ENCODE data around the gene FNDC3A.
"Not testable (repeated sequence)": the region's sequence is repeated elsewhere in the genome, so short reads cannot be mapped to it uniquely, and the experiment has no call there.

FNDC3A gene

DNA sequence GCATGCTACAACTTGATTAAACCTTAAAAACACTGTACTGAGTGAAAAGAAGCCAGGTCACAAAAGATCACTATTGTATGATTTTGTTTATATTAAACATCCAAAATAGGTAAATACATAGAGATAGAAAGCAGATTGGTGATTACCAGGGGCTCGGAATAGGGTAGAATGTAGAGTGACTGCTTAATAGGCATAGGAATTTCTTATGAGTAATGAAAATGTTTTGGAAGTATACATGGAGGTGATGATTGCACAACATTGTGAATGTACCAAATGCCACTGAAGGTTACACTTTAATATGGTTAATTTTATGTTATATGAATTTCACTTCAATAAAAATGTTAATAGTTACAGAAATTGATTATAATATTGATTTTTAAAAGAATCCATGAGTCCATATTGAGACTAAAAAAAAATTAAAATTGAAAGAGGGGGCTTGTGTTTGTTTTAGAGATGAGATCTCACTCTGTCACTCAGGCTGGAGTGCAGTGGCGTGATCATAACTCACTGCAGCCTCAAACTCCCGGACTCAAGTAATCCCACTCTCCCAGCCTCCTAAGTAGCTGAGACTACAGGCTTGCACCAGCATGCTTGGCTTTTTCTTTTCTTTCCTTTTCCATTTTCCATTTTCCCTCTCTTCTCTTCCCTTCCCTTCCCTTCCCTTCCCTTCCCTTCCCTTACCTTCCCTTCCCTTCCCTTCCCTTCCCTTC, 85.1 kb downstream of the FNDC3A start:
- Histone ChIP-seq H3K4me1 (ENCODE audit: control insufficient read depth, insufficient read depth, low read length) (no peaks in the 10 kb centered on the region), H3K27me3 (ENCODE audit: control insufficient read depth in 1 of 2, insufficient read depth in 2 of 2, low read length in 2 of 2) (no peaks in the 10 kb centered on the region), H3K9me3 (ENCODE audit: control insufficient read depth in 2 of 2, low read length in 2 of 2) (no peaks in the 10 kb centered on the region), H3K9ac (ENCODE audit: low read length in 2 of 2) (no peak overlapping the region), H3K36me3 (ENCODE audit: control insufficient read depth in 2 of 2, insufficient read depth in 2 of 2, low read length in 2 of 2) (no peaks in the 10 kb centered on the region), H3K27ac (ENCODE audit: low read length) (no peak overlapping the region), H3K4me3 (ENCODE audit: low read length in 2 of 2) (no peak overlapping the region)

DNA sequence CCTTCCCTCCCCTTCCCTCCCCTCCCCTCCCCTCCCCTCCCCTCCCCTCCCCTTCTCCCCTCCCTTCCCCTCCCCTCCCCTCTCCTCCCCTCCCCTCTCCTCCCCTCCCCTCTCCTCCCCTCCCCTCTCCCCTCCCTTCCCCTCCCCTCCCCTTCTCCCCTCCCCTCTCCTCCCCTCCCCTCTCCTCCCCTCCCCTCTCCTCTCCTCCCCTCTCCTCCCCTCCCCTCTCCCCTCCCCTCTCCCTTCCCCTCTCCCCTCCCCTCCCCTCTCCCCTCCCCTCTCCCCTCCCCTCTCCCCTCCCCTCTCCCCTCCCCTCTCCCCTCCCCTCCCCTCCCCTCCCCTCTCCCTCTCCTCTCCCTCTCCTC, 85.7 kb downstream of the FNDC3A start:
- not testable (repeated sequence) for H3K27ac ChIP-seq (ENCODE audit: low read length); H3K4me3 ChIP-seq (ENCODE audit: low read length in 2 of 2); H3K9ac ChIP-seq (ENCODE audit: low read length in 2 of 2); H3K4me1 ChIP-seq (ENCODE audit: control insufficient read depth, insufficient read depth, low read length); H3K27me3 ChIP-seq (ENCODE audit: control insufficient read depth in 1 of 2, insufficient read depth in 2 of 2, low read length in 2 of 2); H3K9me3 ChIP-seq (ENCODE audit: control insufficient read depth in 2 of 2, low read length in 2 of 2); H3K36me3 ChIP-seq (ENCODE audit: control insufficient read depth in 2 of 2, insufficient read depth in 2 of 2, low read length in 2 of 2)

DNA sequence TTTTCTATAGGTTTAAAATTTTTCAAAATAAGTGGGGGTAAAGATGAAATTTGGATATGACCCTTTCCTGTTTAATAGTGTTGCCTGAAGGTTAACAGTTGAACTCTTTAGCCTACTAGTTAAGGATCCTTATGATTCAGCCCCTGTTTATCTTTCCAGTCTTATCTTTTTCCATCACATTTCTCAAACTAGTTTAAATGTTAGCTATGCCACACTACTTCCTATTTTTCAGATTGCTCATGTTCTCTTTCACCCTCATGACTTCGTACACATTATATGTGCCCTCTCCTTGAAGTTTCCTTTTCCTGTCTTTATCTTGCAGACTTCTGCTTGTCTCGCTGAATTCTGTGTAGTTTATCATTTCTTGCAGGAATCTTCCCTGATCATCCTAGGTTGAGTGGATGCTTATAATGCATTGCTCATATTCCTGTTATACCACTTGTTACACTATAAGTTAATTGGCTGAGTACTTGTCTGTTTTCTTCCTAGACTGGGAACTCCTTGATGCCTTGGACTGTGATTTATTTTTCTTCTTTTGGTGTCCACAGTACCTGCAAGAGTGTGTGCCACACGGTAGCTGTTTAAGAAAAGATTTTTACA, 86.7 kb downstream of the FNDC3A start:
- Histone ChIP-seq H3K4me3 (ENCODE audit: low read length in 2 of 2) (no peak overlapping the region), H3K9ac (ENCODE audit: low read length in 2 of 2) (no peak overlapping the region), H3K36me3 (ENCODE audit: control insufficient read depth in 2 of 2, insufficient read depth in 2 of 2, low read length in 2 of 2) (no peaks in the 10 kb centered on the region)

DNA sequence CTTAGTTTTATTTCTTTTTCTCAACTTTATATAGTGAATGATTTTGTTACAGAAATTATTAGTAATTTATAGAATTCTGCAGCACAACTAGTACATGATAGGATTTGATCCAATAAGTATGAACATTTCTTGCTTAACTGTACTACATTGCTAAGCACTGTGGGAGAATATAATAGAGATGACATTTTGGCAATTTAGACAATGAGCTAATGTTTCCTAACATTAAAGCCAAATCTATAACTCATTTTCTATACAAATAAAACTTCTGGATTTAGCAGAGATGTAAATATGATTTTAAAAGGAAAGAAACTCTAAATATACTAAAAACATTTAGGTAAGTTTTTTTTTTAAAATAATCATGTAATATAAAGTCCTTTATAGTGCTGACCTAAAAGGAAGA, 87.3 kb downstream of the FNDC3A start:
- Histone ChIP-seq H3K36me3 (ENCODE audit: control insufficient read depth in 2 of 2, insufficient read depth in 2 of 2, low read length in 2 of 2) (no peaks in the 10 kb centered on the region), H3K9ac (ENCODE audit: low read length in 2 of 2) (no peak overlapping the region), H3K27ac (ENCODE audit: low read length) (no peak overlapping the region), H3K4me1 (ENCODE audit: control insufficient read depth, insufficient read depth, low read length) (no peaks in the 10 kb centered on the region), H3K27me3 (ENCODE audit: control insufficient read depth in 1 of 2, insufficient read depth in 2 of 2, low read length in 2 of 2) (no peaks in the 10 kb centered on the region), H3K4me3 (ENCODE audit: low read length in 2 of 2) (no peak overlapping the region), H3K9me3 (ENCODE audit: control insufficient read depth in 2 of 2, low read length in 2 of 2) (no peaks in the 10 kb centered on the region)

More for the DNA sequence above, 86.7 kb downstream of the FNDC3A start:
- Histone ChIP-seq H3K27ac (ENCODE audit: low read length) (no peak overlapping the region), H3K4me1 (ENCODE audit: control insufficient read depth, insufficient read depth, low read length) (no peaks in the 10 kb centered on the region), H3K27me3 (ENCODE audit: control insufficient read depth in 1 of 2, insufficient read depth in 2 of 2, low read length in 2 of 2) (no peaks in the 10 kb centered on the region), H3K9me3 (ENCODE audit: control insufficient read depth in 2 of 2, low read length in 2 of 2) (no peaks in the 10 kb centered on the region)

DNA sequence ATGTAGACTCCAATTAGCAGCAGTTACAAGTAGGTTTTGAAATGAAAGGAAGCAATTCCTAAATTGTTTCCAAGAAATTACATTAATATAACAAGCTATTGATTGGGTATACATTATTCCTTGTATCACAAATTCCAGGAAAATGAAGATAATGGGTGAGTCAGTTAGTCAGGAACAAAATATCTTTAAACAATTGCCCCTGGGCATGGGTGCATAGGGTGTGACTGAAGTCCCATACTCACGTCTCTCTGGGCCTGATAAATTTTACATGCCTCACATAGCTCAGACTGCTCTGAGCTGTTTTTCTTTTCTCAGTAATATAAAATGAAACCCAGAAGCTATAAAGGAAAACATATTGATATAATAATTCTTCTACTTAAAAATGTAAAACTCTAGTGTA, 87.8 kb downstream of the FNDC3A start:
- no peaks in the 10 kb centered on the region for H3K9me3 ChIP-seq (ENCODE audit: control insufficient read depth in 2 of 2, low read length in 2 of 2)
- H3K4me3 ChIP-seq (ENCODE audit: low read length in 2 of 2): no peak overlapping the region
- no peaks in the 10 kb centered on the region for H3K4me1 ChIP-seq (ENCODE audit: control insufficient read depth, insufficient read depth, low read length)
- H3K9ac ChIP-seq (ENCODE audit: low read length in 2 of 2): no peak overlapping the region
- no peaks in the 10 kb centered on the region for H3K27me3 ChIP-seq (ENCODE audit: control insufficient read depth in 1 of 2, insufficient read depth in 2 of 2, low read length in 2 of 2)
- no peak overlapping the region for H3K27ac ChIP-seq (ENCODE audit: low read length)
- H3K36me3 ChIP-seq (ENCODE audit: control insufficient read depth in 2 of 2, insufficient read depth in 2 of 2, low read length in 2 of 2): no peaks in the 10 kb centered on the region

DNA sequence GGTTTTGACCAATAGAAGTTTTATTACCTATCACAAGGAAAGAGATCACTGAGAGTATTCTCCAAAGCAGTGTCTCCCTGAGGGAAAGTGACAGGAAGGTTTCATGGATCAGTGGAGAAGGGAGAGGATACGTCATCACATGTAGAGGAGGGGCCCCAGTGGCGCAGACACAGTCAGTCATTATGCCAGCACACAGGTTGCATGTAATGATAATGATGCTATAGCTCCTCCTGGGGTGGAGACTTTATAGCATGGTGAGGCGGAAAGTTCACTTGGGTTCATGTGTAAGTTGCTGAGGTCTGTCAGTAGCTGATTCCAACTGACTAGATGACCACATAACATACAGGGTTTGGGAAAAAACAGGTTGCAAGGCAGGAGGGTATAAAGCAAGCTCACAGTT, 88.8 kb downstream of the FNDC3A start:
- no peak overlapping the region for H3K9ac ChIP-seq (ENCODE audit: low read length in 2 of 2)
- H3K9me3 ChIP-seq (ENCODE audit: control insufficient read depth in 2 of 2, low read length in 2 of 2): no peaks in the 10 kb centered on the region
- H3K4me3 ChIP-seq (ENCODE audit: low read length in 2 of 2): no peak overlapping the region
- no peaks in the 10 kb centered on the region for H3K4me1 ChIP-seq (ENCODE audit: control insufficient read depth, insufficient read depth, low read length)
- no peaks in the 10 kb centered on the region for H3K27me3 ChIP-seq (ENCODE audit: control insufficient read depth in 1 of 2, insufficient read depth in 2 of 2, low read length in 2 of 2)
- no peak overlapping the region for H3K27ac ChIP-seq (ENCODE audit: low read length)
- H3K36me3 ChIP-seq (ENCODE audit: control insufficient read depth in 2 of 2, insufficient read depth in 2 of 2, low read length in 2 of 2): no peaks in the 10 kb centered on the region

DNA sequence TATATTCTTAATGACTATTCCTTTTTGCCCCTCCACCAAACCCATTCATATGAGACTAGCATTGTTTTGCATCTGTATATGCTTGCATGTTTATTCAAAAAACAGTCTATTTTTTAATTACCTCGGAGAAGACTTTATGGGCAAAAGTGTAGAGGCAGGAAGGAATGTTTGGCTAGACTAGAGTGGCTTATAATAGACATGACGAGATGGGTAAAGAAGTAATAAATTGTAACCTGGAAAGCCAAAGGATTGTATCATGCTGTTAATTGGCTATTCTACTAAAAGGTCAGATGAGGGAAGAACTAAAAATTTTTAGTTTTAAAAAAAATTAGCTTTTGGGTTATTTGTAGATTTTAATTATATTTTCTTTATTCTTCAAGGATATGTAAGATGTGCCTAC, 91.1 kb downstream of the FNDC3A start:
- Histone ChIP-seq H3K27ac (ENCODE audit: low read length) (no peak overlapping the region), H3K4me3 (ENCODE audit: low read length in 2 of 2) (no peak overlapping the region), H3K4me1 (ENCODE audit: control insufficient read depth, insufficient read depth, low read length) (no peaks in the 10 kb centered on the region), H3K27me3 (ENCODE audit: control insufficient read depth in 1 of 2, insufficient read depth in 2 of 2, low read length in 2 of 2) (no peaks in the 10 kb centered on the region), H3K9me3 (ENCODE audit: control insufficient read depth in 2 of 2, low read length in 2 of 2) (no peaks in the 10 kb centered on the region), H3K36me3 (ENCODE audit: control insufficient read depth in 2 of 2, insufficient read depth in 2 of 2, low read length in 2 of 2) (no peaks in the 10 kb centered on the region), H3K9ac (ENCODE audit: low read length in 2 of 2) (no peak overlapping the region)

DNA sequence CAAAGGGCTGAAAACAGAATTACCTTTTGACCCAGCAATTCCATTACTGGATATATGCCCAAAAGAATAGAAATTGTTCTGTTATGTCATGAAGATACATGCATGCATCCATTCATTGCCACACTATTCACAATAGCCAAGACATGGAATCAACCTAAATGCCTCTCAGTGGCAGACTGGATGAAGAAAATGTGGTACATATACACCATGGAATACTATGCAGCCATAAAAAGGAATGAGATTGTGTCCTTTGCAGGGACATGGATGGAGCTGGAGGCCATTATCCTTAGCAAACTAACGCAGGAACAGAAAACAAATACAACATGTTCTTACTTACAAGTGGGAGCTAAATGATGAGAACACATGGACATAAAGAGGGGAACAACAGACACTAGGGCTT, 92.8 kb downstream of the FNDC3A start:
- not testable (repeated sequence) for H3K9me3 ChIP-seq (ENCODE audit: control insufficient read depth in 2 of 2, low read length in 2 of 2); H3K27me3 ChIP-seq (ENCODE audit: control insufficient read depth in 1 of 2, insufficient read depth in 2 of 2, low read length in 2 of 2); H3K4me1 ChIP-seq (ENCODE audit: control insufficient read depth, insufficient read depth, low read length); H3K27ac ChIP-seq (ENCODE audit: low read length); H3K4me3 ChIP-seq (ENCODE audit: low read length in 2 of 2); H3K9ac ChIP-seq (ENCODE audit: low read length in 2 of 2); H3K36me3 ChIP-seq (ENCODE audit: control insufficient read depth in 2 of 2, insufficient read depth in 2 of 2, low read length in 2 of 2)

DNA sequence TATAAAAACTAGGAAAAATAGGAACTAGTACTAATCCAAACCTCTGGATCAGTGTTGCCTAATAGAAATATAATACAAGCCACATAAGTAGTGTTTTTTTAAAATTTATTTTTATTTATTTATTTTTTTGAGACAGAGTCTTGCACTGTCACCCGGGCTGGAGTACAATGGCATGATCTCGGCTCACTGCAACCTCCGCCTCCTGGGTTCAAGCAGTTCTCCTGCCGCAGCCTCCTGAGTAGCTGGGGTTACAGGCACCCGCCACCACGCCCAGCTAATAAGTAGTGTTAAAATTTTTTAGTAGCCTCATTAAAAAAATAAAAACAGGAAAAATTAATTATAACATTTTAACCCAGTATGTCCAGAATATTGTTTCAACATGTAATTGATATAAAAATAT, 94.3 kb downstream of the FNDC3A start:
- H3K9me3 ChIP-seq (ENCODE audit: control insufficient read depth in 2 of 2, low read length in 2 of 2); H3K4me3 ChIP-seq (ENCODE audit: low read length in 2 of 2); H3K9ac ChIP-seq (ENCODE audit: low read length in 2 of 2); H3K27ac ChIP-seq (ENCODE audit: low read length); H3K36me3 ChIP-seq (ENCODE audit: control insufficient read depth in 2 of 2, insufficient read depth in 2 of 2, low read length in 2 of 2); H3K4me1 ChIP-seq (ENCODE audit: control insufficient read depth, insufficient read depth, low read length); H3K27me3 ChIP-seq (ENCODE audit: control insufficient read depth in 1 of 2, insufficient read depth in 2 of 2, low read length in 2 of 2): not testable (repeated sequence)

DNA sequence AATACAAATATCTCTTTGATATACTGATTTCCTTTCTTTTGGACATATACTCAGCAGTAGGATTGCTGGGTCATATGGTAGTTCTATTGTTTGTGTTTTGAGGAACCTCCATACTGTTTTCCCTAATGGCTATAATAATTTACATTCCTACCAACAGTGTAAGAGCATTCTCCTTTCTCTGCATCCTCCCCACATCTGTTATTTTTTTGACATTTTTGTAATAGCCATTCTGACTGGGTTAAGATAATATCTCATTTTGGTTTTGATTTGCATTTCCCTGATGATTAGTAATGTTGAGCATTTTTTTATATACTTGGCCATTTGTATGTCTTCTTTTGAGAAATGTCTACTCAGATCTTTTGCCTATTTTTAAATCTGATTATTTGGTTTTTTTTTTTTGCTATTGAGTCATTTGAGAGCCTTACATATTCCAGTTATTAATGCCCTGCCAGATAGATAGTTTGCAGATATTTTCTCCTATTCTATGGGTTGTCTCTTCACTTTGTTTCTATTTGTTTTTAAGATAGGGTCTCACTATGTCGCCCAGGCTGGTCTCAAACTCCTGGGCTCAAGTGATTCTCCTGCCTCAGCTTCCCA, 95.7 kb downstream of the FNDC3A start:
- H3K27ac ChIP-seq (ENCODE audit: low read length): no peak overlapping the region
- H3K4me3 ChIP-seq (ENCODE audit: low read length in 2 of 2): no peak overlapping the region
- H3K9me3 ChIP-seq (ENCODE audit: control insufficient read depth in 2 of 2, low read length in 2 of 2): no peaks in the 10 kb centered on the region
- no peaks in the 10 kb centered on the region for H3K36me3 ChIP-seq (ENCODE audit: control insufficient read depth in 2 of 2, insufficient read depth in 2 of 2, low read length in 2 of 2)
- no peak overlapping the region for H3K9ac ChIP-seq (ENCODE audit: low read length in 2 of 2)
- H3K4me1 ChIP-seq (ENCODE audit: control insufficient read depth, insufficient read depth, low read length): no peaks in the 10 kb centered on the region
- no peaks in the 10 kb centered on the region for H3K27me3 ChIP-seq (ENCODE audit: control insufficient read depth in 1 of 2, insufficient read depth in 2 of 2, low read length in 2 of 2)

Data from stomach smooth muscle (tissue), 2 donors.